ENCODE results near the gene CPNE9. TPM values are rescaled to one million over a fixed set of nuclear protein-coding genes. Genes with fewer than 3 reads are reported as not detected.

Gene CPNE9
- total and polyA plus RNA-seq, 2 of the 13 experiments (the other 11 are each of a cell fraction or from before 2014, with no cell fraction given): 0.20 TPM; not detected in 1

DNA sequence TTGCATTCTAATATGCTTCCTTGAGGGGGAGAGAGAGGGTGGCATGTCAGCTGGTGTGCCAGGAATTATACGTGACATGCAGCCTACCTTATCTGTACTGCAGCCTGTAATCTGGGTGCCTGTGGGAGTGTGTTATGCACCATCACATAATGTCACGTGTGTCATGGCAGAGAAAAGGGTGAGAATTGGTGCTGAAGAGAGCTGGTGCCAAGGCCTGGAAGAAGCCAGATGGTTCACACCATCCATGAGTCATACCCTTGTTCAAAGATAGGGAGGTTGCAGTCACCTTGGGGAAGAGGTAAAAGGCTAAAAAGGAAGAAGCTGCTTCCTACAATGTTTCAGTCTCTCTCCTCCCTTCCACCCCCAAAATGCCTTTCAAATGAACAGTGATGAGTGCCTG, 33.2 kb downstream of the CPNE9 start (continued):
- TF ChIP-seq FOXK2 (IDR thresholded peaks at IDR 0.05) (no peak), SETDB1 (CRISPR knock-in tag; IDR thresholded peaks at IDR 0.05; ENCODE audit: borderline replicate concordance) (no peak), KLF13 (CRISPR knock-in tag; IDR thresholded peaks at IDR 0.05) (no peak), HNRNPH1 (optimal IDR thresholded peaks at IDR 0.05; ENCODE audit: low read depth, low read length) (no peak), ZNF335 (CRISPR knock-in tag; IDR thresholded peaks at IDR 0.05) (no peak), TBX2 (CRISPR knock-in tag; IDR thresholded peaks at IDR 0.05; ENCODE audit: borderline replicate concordance) (no peak), ISX (CRISPR knock-in tag; conservative IDR thresholded peaks at IDR 0.05) (no peak)
- TF ChIP-seq, protein P1, sequence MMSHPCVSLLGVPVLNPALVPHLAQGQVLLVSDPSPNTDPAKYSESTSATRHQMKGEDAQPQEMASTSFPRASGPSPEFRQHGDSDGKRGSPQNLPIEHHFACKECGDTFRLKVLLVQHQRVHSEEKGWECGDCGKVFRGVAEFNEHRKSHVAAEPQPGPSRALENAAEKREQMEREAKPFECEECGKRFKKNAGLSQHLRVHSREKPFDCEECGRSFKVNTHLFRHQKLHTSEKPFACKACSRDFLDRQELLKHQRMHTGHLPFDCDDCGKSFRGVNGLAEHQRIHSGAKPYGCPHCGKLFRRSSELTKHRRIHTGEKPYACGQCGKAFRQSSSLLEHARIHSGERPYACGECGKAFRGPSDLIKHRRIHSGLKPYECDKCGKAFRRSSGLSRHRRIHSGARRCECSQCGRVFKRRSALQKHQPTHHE (CRISPR knock-in tag; IDR thresholded peaks at IDR 0.05; ENCODE audit: borderline replicate concordance): no peak

DNA sequence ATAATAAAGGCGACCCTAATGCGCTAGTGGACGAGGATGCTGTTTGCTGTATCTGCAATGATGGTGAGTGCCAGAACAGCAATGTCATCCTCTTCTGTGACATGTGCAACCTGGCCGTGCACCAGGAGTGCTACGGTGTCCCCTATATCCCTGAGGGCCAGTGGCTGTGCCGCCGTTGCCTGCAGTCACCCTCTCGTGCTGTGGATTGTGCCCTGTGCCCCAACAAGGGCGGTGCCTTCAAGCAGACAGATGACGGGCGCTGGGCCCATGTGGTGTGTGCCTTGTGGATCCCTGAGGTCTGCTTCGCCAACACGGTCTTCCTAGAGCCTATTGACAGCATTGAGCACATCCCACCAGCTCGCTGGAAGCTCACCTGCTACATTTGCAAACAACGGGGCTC, 35.5 kb downstream of the CPNE9 start:
- H3K79me2 ChIP-seq (ENCODE audit: insufficient read depth, low read length): peaks cover under 1% of the 10 kb centered on the region
- CTCF ChIA-PET (ENCODE audit: low intra/inter-chr PET ratio, low total read pairs): no interaction called here

More for the DNA sequence above, 35.5 kb downstream of the CPNE9 start:
- H3K4me2 ChIP-seq (ENCODE audit: low read depth, low read length): no peak overlapping the region
- POLR2A ChIA-PET: no interaction called here
- in situ Hi-C loops (cut with HindIII; ENCODE audit: extremely low pct_ligation_motif_present, low pct_unique_long_range_greater_than_20kb) (no loop called here), intact Hi-C loops (cut with micrococcal nuclease; ENCODE audit: unreplicated experiment) (no loop called here)
- H3K36me3 ChIP-seq (replicated peaks in 1 of 2; ENCODE audit: control insufficient read depth in 1 of 2, insufficient read depth in 2 of 2, low read length in 2 of 2): peaks cover 40 to 94% of the 10 kb centered on the region in 2 experiments
- 99% methylated on average over 7 of the region's 15 CpGs for WGBS (ENCODE audit: low lambda C conversion rate)
- ATAC-seq: no peak
- BruUV-seq (replicated peaks): no TSS peak
- H3K27me3 ChIP-seq (ENCODE audit: control insufficient read depth in 1 of 2, insufficient read depth in 2 of 2, low read length in 2 of 2): no peaks in the 10 kb centered on the region
- no peaks in the 10 kb centered on the region for H3K9me3 ChIP-seq (ENCODE audit: low read length)
- H3K9ac ChIP-seq (ENCODE audit: insufficient read depth, low read depth, low read length): no peak overlapping the region
- H3K4me3 ChIP-seq (replicated peaks in 1 of 3; ENCODE audit: insufficient read depth in 1 of 3, low read depth in 2 of 3, low read length in 3 of 3): no peak overlapping the region
- TF ChIP-seq ZNF607 (CRISPR knock-in tag; IDR thresholded peaks at IDR 0.05; ENCODE audit: borderline replicate concordance): no peak
- no peak for TF ChIP-seq NFE2L2 (IDR thresholded peaks at IDR 0.05; ENCODE audit: low read length)
- no peaks in the 10 kb centered on the region for H4K20me1 ChIP-seq (ENCODE audit: insufficient read depth, low read length)
- no peak overlapping the region for H3K27ac ChIP-seq (ENCODE audit: extremely low read length, insufficient read depth, low read length)
- no peak overlapping the region for H2AFZ ChIP-seq (ENCODE audit: low read length)
- H3K4me1 ChIP-seq (ENCODE audit: insufficient read depth, low read length): no peaks in the 10 kb centered on the region
- FAIRE-seq: no peak
- no peak for DNase-seq (ENCODE audit: low spot score)

All from HepG2 (cell line).